GM12864 (cell line): ENCODE results near the gene CNN2.

Source experiments
- DNase-seq: peaks from one replicate; pipeline ENCODE4 v3.0.0-alpha.2; 2011; ENCODE audit warnings: low read depth
- H3K4me3 ChIP-seq: 2 replicates; pipeline ENCODE4 v1.5.1; 2011; ENCODE audit warnings: mild to moderate bottlenecking, low read depth, low read length, control low read depth
- TF ChIP-seq, protein P1 (sequence below): IDR thresholded peaks from 2 replicates; pipeline ENCODE4 v1.5.1; 2011; ENCODE audit warnings: low read depth, mild to moderate bottlenecking, moderate library complexity, low read length, control low read depth, inconsistent platforms; ENCODE audit errors: missing control alignments

Gene CNN2

DNA sequence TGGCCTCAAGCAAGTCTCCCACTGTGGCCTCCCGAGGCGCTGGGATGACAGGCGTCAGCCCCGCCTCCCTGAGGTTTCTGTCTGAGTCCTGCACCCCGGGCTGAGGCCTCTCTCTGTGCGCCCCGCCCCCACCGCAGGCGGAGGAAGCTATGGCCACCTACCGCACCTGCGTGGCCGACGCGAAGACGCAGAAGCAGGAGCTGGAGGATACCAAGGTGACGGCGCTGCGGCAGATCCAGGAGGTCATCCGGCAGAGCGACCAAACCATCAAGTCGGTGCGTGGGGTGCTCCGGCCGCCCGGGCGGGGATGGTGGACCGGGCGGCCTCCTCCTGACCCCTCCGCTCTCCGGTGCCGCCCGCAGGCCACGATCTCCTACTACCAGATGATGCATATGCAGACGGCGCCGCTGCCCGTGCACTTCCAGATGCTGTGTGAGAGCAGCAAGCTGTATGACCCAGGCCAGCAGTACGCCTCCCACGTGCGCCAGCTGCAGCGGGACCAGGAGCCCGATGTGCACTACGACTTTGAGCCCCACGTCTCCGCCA is 53.2 kb downstream of the CNN2 start:
- TF ChIP-seq, protein P1, sequence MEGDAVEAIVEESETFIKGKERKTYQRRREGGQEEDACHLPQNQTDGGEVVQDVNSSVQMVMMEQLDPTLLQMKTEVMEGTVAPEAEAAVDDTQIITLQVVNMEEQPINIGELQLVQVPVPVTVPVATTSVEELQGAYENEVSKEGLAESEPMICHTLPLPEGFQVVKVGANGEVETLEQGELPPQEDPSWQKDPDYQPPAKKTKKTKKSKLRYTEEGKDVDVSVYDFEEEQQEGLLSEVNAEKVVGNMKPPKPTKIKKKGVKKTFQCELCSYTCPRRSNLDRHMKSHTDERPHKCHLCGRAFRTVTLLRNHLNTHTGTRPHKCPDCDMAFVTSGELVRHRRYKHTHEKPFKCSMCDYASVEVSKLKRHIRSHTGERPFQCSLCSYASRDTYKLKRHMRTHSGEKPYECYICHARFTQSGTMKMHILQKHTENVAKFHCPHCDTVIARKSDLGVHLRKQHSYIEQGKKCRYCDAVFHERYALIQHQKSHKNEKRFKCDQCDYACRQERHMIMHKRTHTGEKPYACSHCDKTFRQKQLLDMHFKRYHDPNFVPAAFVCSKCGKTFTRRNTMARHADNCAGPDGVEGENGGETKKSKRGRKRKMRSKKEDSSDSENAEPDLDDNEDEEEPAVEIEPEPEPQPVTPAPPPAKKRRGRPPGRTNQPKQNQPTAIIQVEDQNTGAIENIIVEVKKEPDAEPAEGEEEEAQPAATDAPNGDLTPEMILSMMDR = no peak
- H3K4me3 ChIP-seq = no peak overlapping the region
- no peak for DNase-seq

DNA sequence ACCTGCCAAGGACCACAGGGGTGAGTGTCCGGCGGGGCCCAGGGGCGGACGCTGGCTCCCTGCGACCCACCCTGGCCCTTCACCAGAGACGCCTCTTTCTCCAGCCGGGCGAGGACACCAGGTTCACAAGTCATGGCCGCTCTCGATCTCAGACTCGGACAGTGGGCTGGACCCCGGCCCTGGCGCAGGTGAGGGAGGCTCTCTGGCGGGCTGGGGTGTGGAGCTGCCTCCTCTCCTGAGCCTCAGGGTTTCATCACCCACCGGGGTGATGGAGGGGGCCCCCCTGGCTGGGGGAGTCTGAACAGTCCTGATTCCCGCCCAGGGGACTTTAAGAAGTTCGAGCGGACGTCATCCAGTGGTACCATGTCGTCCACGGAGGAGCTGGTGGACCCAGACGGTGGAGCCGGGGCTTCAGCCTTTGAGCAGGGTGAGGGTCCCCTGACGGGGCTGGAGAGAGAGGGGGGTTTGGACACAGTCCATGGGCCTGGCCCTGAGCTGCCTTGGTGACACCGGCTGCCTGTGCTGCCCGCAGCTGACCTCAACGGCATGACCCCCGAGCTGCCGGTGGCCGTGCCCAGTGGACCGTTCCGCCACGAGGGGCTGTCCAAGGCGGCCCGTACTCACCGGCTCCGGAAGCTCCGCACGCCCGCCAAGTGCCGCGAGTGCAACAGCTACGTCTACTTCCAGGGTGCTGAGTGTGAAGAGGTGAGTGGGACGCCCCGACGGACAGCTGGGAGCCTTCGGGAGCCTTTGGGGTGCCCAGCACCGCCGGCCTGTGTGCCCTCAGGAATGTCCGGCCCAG is 54.2 kb downstream of the CNN2 start:
- H3K4me3 ChIP-seq = no peak overlapping the region
- DNase-seq = no peak
- TF ChIP-seq, protein P1 = no peak

GRCh38 chr19:1081301-1082164 is 55.1 kb downstream of the CNN2 start:
- no peak overlapping the region for H3K4me3 ChIP-seq
- TF ChIP-seq, protein P1 = no peak
- no peak for DNase-seq

DNA sequence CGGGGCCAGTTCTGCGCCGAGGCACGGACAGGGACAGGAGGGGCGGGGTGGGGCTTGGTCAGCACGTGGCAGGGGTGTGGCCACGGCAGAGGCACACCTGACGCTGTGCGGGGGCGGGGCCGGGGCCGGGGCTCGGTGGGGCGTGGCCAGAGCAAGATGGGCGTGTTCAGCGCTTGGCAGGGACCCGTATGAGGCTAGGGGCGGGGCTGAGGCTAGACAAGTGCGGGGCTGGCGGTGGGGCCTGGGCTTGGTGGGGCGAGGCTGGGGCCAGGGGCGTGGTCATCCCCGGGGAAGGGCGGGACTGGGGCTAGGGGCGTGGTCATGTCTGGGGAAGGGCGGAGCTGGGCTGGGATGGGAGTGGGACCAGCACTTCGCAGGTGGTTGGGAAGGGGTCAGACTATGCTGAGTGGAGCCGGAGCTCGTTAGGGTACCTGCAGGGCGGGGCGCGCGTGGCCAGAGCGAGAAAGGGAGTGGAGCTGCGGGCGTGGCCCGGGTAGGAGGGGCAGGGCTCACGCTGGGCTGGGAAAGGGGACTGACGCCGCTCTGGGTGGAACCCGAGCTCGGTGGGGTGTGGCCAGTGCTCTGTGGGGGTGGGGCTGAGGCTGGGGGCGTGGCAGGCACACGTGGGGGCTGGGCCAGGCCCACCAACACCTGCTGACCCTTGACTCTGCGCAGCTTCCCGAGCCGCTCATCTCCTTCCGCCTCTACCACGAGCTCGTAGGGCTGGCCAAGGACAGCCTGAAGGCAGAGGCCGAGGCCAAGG is 55.9 kb downstream of the CNN2 start:
- no peak for DNase-seq
- TF ChIP-seq, protein P1 = no peak
- H3K4me3 ChIP-seq = no peak overlapping the region

- H3K4me3 ChIP-seq = no peak overlapping the region
- no peak for DNase-seq
Observed at GRCh38 chr19:1082928-1083816, 56.8 kb downstream of the CNN2 start.

More at GRCh38 chr19:1082928-1083816, 56.8 kb downstream of the CNN2 start:
- TF ChIP-seq, protein P1 = no peak
